H1 (cell line): ENCODE measurements around the gene CR2. TPM values are rescaled to one million over a fixed set of nuclear protein-coding genes. Genes with fewer than 3 reads are reported as not detected.

Experiments used
- CHD2 ChIP-seq: IDR thresholded peaks from 2 replicates; pipeline ENCODE4 v1.6.1; 2012; ENCODE audit warnings: low read length, improper control_type of control experiment
- CTCF ChIP-seq, 3 experiments: IDR thresholded peaks; 1 replicate in 2 of 3; 2 replicates in 1 of 3; pipeline versions ENCODE4 v1.5.1 to v1.6.1; 2011; ENCODE audit warnings: low read length in 3 of 3, mild to moderate bottlenecking in 3 of 3, inconsistent platforms in 2 of 3, low read depth in 1 of 3, moderate library complexity in 1 of 3; ENCODE audit not compliant: insufficient read depth in 1 of 3; ENCODE audit errors: control extremely low read depth in 1 of 3
- E2F6 ChIP-seq: IDR thresholded peaks from 2 replicates; pipeline ENCODE4 v1.6.1; 2012; ENCODE audit warnings: inconsistent platforms
- EGR1 ChIP-seq: IDR thresholded peaks from 2 replicates; pipeline ENCODE4 v1.6.1; 2011; ENCODE audit warnings: low read depth, low read length, borderline replicate concordance
- EP300 ChIP-seq, 2 experiments: IDR thresholded peaks; 1 replicate in 1 of 2; 2 replicates in 1 of 2; pipeline ENCODE4 v1.6.1; 2011 to 2012; ENCODE audit warnings: low read depth in 2 of 2, low read length in 2 of 2, mild to moderate bottlenecking in 2 of 2, borderline replicate concordance in 1 of 2, inconsistent platforms in 1 of 2, moderate library complexity in 1 of 2
- FOSL1 ChIP-seq: IDR thresholded peaks from 2 replicates; pipeline ENCODE4 v1.6.1; 2011; ENCODE audit warnings: mild to moderate bottlenecking, low read depth, low read length, moderate library complexity; ENCODE audit not compliant: insufficient read depth
- JUN ChIP-seq: IDR thresholded peaks from 2 replicates; pipeline ENCODE4 v1.6.1; 2011; ENCODE audit warnings: low read depth, mild to moderate bottlenecking, improper control_type of control experiment, low read length
- KDM1A ChIP-seq: fragments of 200-600, 300-600 bp; sonication (generic); IDR thresholded peaks from 2 replicates; pipeline ENCODE4 v1.7.1; 2016; ENCODE audit warnings: mild to moderate bottlenecking, low read length, borderline replicate concordance
- MAFK ChIP-seq: IDR thresholded peaks from 2 replicates; pipeline ENCODE4 v1.6.1; 2012; ENCODE audit warnings: low read depth, mild to moderate bottlenecking, improper control_type of control experiment, low read length
- MAX ChIP-seq: IDR thresholded peaks from 2 replicates; pipeline ENCODE4 v1.6.1; 2012; ENCODE audit warnings: inconsistent platforms
- RAD21 ChIP-seq, 2 experiments: IDR thresholded peaks in 1 of 2; conservative IDR thresholded peaks in 1 of 2; 2 replicates each; pipeline ENCODE4 v1.6.1; 2011; ENCODE audit warnings: low read depth in 2 of 2, low read length in 2 of 2, improper control_type of control experiment in 1 of 2, inconsistent platforms in 1 of 2, mild to moderate bottlenecking in 1 of 2, moderate library complexity in 1 of 2
- RBBP5 ChIP-seq: IDR thresholded peaks from 2 replicates; pipeline ENCODE4 v1.7.1; 2012; ENCODE audit warnings: low read depth, mild to moderate bottlenecking, inconsistent platforms, low read length, moderate library complexity, borderline replicate concordance
- RXRA ChIP-seq: IDR thresholded peaks from 2 replicates; pipeline ENCODE4 v1.6.1; 2011; ENCODE audit warnings: low read depth, mild to moderate bottlenecking, low read length, moderate library complexity; ENCODE audit not compliant: insufficient read depth
- SIRT6 ChIP-seq: IDR thresholded peaks from one replicate; pipeline ENCODE4 v1.7.1; 2012; ENCODE audit warnings: low read length, inconsistent platforms
- SP1 ChIP-seq: IDR thresholded peaks from 2 replicates; pipeline ENCODE4 v1.6.1; 2011; ENCODE audit warnings: low read depth, low read length
- SUZ12 ChIP-seq: fragments of 200-600 bp; sonication (generic); IDR thresholded peaks from 2 replicates; pipeline ENCODE4 v1.6.1; 2012; ENCODE audit warnings: mild to moderate bottlenecking, inconsistent platforms, low read length, moderate library complexity, mixed read lengths
- TCF12 ChIP-seq: IDR thresholded peaks from 2 replicates; pipeline ENCODE4 v1.6.1; 2011; ENCODE audit warnings: low read depth, mild to moderate bottlenecking, low read length
- polyA plus RNA-seq, 7 experiments: library from polyadenylated mRNA; depleted of rRNA in 3 of 7; stranded (reverse) in 5 of 7; unstranded in 2 of 7; fragments of >200 nt in 5 of 7; fragments of 200-250 nt in 2 of 7; gene quantifications; 1 replicate in 5 of 7; 2 replicates in 1 of 7; 4 replicates in 1 of 7; pipeline versions ENCODE4 v1.2.1 to v1.2.3, GENCODE V29; 2011 to 2013; ENCODE audit warnings: missing spikeins in 2 of 7, mixed read lengths in 2 of 7
- total RNA-seq: library from RNA; stranded (reverse); fragmentation: NEBNext Ultra II Directional; extraction: Animal tissue kit (Norgen Biotek cat#: 25700); gene quantifications from 2 replicates; pipeline ENCODE4 v1.2.1, GENCODE V29; 2021

The CR2 gene
- total and polyA plus RNA-seq, 2 of the 8 experiments (the other 6 are each of a cell fraction or from before 2014, with no cell fraction given) = 1.7 to 3.0 TPM

- TF ChIP-seq CTCF (IDR thresholded peaks at IDR 0.05; ENCODE audit: control extremely low read depth in 1 of 3, insufficient read depth in 1 of 3, low read depth in 1 of 3, low read length in 3 of 3) (no peak), EP300 (IDR thresholded peaks at IDR 0.05; ENCODE audit: borderline replicate concordance in 1 of 2, low read depth in 2 of 2, low read length in 2 of 2) (no peak), CHD2 (no peak), EGR1 (no peak), RAD21 (IDR thresholded peaks at IDR 0.05 in 1 of 2, conservative IDR thresholded peaks at IDR 0.05 in 1 of 2; ENCODE audit: low read depth in 2 of 2, low read length in 2 of 2) (no peak), RBBP5 (no peak; the same call in 1 of the 2 replicates), E2F6 (0 out of 2 replicates have a peak, but pooled peaks have one; percentile 32), MAX (peak; percentile 62), SIRT6 (no peak), JUN (no peak), SUZ12 (peak; percentile 68; the same call in 1 of the 2 replicates), MAFK (no peak), RXRA (no peak), FOSL1 (no peak), SP1 (no peak), KDM1A (no peak), TCF12 (no peak)
- TF ChIP-seq, all 59 proteins: peak for 10
These were observed 42.0 kb downstream of the CR2 start, which contains the start of gene CR1 (continued) for GRCh38 chr1:207495801-207496792.
